ENCODE results near the gene PRKAR1B.
A peak's percentile ranks its signal among the peaks of the same experiment; 100 is the strongest.

Gene PRKAR1B

GRCh38 chr7:684416-684815 lies 42.7 kb downstream of the PRKAR1B start:
- Histone ChIP-seq H3K4me3 (no peak overlapping the region), H3K9me3 (peaks cover 94% of the 10 kb centered on the region), H3K27ac (no peak overlapping the region), H3K27me3 (no peaks in the 10 kb centered on the region), H3K36me3 (peaks cover 49% of the 10 kb centered on the region), H3K9ac (no peak overlapping the region), H4K20me1 (no peaks in the 10 kb centered on the region), H3K4me1 (peaks cover under 1% of the 10 kb centered on the region; the same call in 1 of the 2 replicates), H3K4me2 (no peak overlapping the region)
- TF ChIP-seq Cebpa-rat (IDR thresholded peaks at IDR 0.05): no peak

- Histone ChIP-seq H3K4me1 (no peaks in the 10 kb centered on the region), H3K9me3 (peaks cover 87% of the 10 kb centered on the region), H3K27me3 (no peaks in the 10 kb centered on the region), H3K4me2 (no peak overlapping the region), H3K4me3 (no peak overlapping the region), H3K36me3 (peaks cover 48% of the 10 kb centered on the region), H3K27ac (no peak overlapping the region), H4K20me1 (no peaks in the 10 kb centered on the region), H3K9ac (no peak overlapping the region)
- TF ChIP-seq Cebpa-rat (IDR thresholded peaks at IDR 0.05): no peak
Measured at GRCh38 chr7:683526-684205, 43.4 kb downstream of the PRKAR1B start.

- Histone ChIP-seq H3K27ac (no peak overlapping the region), H3K9ac (no peak overlapping the region), H4K20me1 (no peaks in the 10 kb centered on the region), H3K4me1 (0 out of 2 replicates have a peak, but pooled peaks cover 4% of the 10 kb centered on the region), H3K9me3 (peaks cover 78% of the 10 kb centered on the region), H3K27me3 (no peaks in the 10 kb centered on the region), H3K36me3 (peaks cover 41% of the 10 kb centered on the region), H3K4me3 (no peak overlapping the region), H3K4me2 (no peak overlapping the region)
- no peak for TF ChIP-seq Cebpa-rat (IDR thresholded peaks at IDR 0.05)
Measured at GRCh38 chr7:682810-683209, 44.3 kb downstream of the PRKAR1B start.

GRCh38 chr7:681551-682307 lies 45.4 kb downstream of the PRKAR1B start:
- Histone ChIP-seq H3K4me2 (no peak overlapping the region), H4K20me1 (no peaks in the 10 kb centered on the region), H3K27me3 (no peaks in the 10 kb centered on the region), H3K9ac (no peak overlapping the region), H3K9me3 (peaks cover 67% of the 10 kb centered on the region), H3K27ac (no peak overlapping the region), H3K36me3 (peaks cover 41% of the 10 kb centered on the region), H3K4me3 (no peak overlapping the region), H3K4me1 (peaks cover 10% of the 10 kb centered on the region)
- no peak for TF ChIP-seq Cebpa-rat (IDR thresholded peaks at IDR 0.05)

GRCh38 chr7:680411-681127 lies 46.5 kb downstream of the PRKAR1B start:
- Histone ChIP-seq H4K20me1 (no peaks in the 10 kb centered on the region), H3K36me3 (peaks cover 41% of the 10 kb centered on the region), H3K9ac (no peak overlapping the region), H3K4me3 (no peak overlapping the region), H3K27ac (no peak overlapping the region), H3K4me1 (peaks cover 21% of the 10 kb centered on the region), H3K9me3 (peaks cover 56% of the 10 kb centered on the region), H3K4me2 (no peak overlapping the region), H3K27me3 (no peaks in the 10 kb centered on the region)
- TF ChIP-seq Cebpa-rat (IDR thresholded peaks at IDR 0.05): no peak

- H4K20me1 ChIP-seq: no peaks in the 10 kb centered on the region
- no peak overlapping the region for H3K9ac ChIP-seq
- H3K4me3 ChIP-seq: no peak overlapping the region
- peaks cover 27% of the 10 kb centered on the region for H3K4me1 ChIP-seq
- TF ChIP-seq Cebpa-rat (IDR thresholded peaks at IDR 0.05): no peak
- peaks cover 24% of the 10 kb centered on the region for H3K9me3 ChIP-seq
- H3K4me2 ChIP-seq: peak overlapping the region; percentile 74
- peak overlapping the region; percentile 27; the same call in 1 of the 2 replicates for H3K27ac ChIP-seq
- H3K36me3 ChIP-seq: peaks cover 21% of the 10 kb centered on the region
- no peaks in the 10 kb centered on the region for H3K27me3 ChIP-seq
Measured at GRCh38 chr7:676972-677385, 50.1 kb downstream of the PRKAR1B start.

- H3K4me2 ChIP-seq: peak overlapping the region; percentile 74
- H4K20me1 ChIP-seq: no peaks in the 10 kb centered on the region
- no peak overlapping the region for H3K4me3 ChIP-seq
- H3K9ac ChIP-seq: 0 out of 2 replicates have a peak overlapping the region, but pooled peaks have one; percentile 21
- peaks cover 21% of the 10 kb centered on the region for H3K36me3 ChIP-seq
- TF ChIP-seq Cebpa-rat (IDR thresholded peaks at IDR 0.05): no peak
- peak overlapping the region; percentile 27; the same call in 1 of the 2 replicates for H3K27ac ChIP-seq
- peaks cover 27% of the 10 kb centered on the region for H3K4me1 ChIP-seq
- H3K27me3 ChIP-seq: no peaks in the 10 kb centered on the region
- H3K9me3 ChIP-seq: peaks cover 18% of the 10 kb centered on the region
Measured at GRCh38 chr7:676246-676971, 50.7 kb downstream of the PRKAR1B start.

- Histone ChIP-seq H3K36me3 (peaks cover 12% of the 10 kb centered on the region; the same call in 1 of the 2 replicates), H3K27ac (no peak overlapping the region), H3K4me2 (no peak overlapping the region), H3K4me3 (no peak overlapping the region), H3K4me1 (peaks cover 27% of the 10 kb centered on the region), H3K27me3 (no peaks in the 10 kb centered on the region), H4K20me1 (no peaks in the 10 kb centered on the region), H3K9me3 (0 out of 2 replicates have a peak, but pooled peaks cover 2% of the 10 kb centered on the region), H3K9ac (no peak overlapping the region)
- TF ChIP-seq Cebpa-rat (IDR thresholded peaks at IDR 0.05): no peak
Measured at GRCh38 chr7:674454-675410, 52.3 kb downstream of the PRKAR1B start.

All from BLaER1 (cell line).